CD8-positive, alpha-beta memory T cell (primary cell): Measurements from ENCODE around the gene ASAP3. TPM values are rescaled to one million over a fixed set of nuclear protein-coding genes. Genes with fewer than 3 reads are reported as not detected.

Source experiments
- CTCF ChIA-PET: fragments of 350-600 bp; sonication (Branson Sonifier 250); formaldehyde crosslinking; loops from one replicate; lab custom pipeline; 2021; ENCODE audit warnings: antibody characterized with exemption; lab: Charles Lee
- POLR2A ChIA-PET: fragments of 350-600 bp; sonication (Branson Sonifier 250); formaldehyde crosslinking; loops from one replicate; lab custom pipeline; 2021; ENCODE audit warnings: antibody characterized with exemption; lab: Charles Lee
- DNase-seq, 5 donors: peaks; one replicate each; pipeline versions ENCODE4 v3.0.0 to v3.0.0-alpha.2; 2020 to 2022; ENCODE audit warnings: mixed read lengths in 1 of 5
- H3K27ac ChIP-seq: one replicate; pipeline ENCODE4 v1.7.0; 2013; ENCODE audit warnings: low read depth, mild to moderate bottlenecking, low read length, moderate library complexity
- H3K27me3 ChIP-seq: 2 replicates; pipeline ENCODE4 v1.7.0; 2013; ENCODE audit warnings: low read length, mild to moderate bottlenecking; ENCODE audit not compliant: insufficient read depth, poor library complexity, severe bottlenecking
- H3K36me3 ChIP-seq: 2 replicates; pipeline ENCODE4 v1.7.0; 2013; ENCODE audit warnings: mild to moderate bottlenecking, low read length, moderate library complexity; ENCODE audit not compliant: insufficient read depth
- H3K4me1 ChIP-seq: 2 replicates; pipeline ENCODE4 v1.7.0; 2013; ENCODE audit warnings: mild to moderate bottlenecking, low read length, moderate library complexity; ENCODE audit not compliant: insufficient read depth
- H3K4me3 ChIP-seq: 2 replicates; pipeline ENCODE4 v1.7.0; 2013; ENCODE audit warnings: mild to moderate bottlenecking, low read length
- H3K9me3 ChIP-seq: 2 replicates; pipeline ENCODE4 v1.7.0; 2013; ENCODE audit warnings: mild to moderate bottlenecking, low read length
- H3K27ac Mint-ChIP-seq, 8 donors: one replicate each; pipeline ENCODE4 v1.8.0; 2020 to 2021; ENCODE audit warnings: mixed read lengths in 8 of 8, mild to moderate bottlenecking in 6 of 8, inconsistent platforms in 3 of 8, moderate library complexity in 3 of 8
- H3K27me3 Mint-ChIP-seq, 2 donors: one replicate each; pipeline ENCODE4 v1.8.0; 2020 to 2021; ENCODE audit warnings: mixed read lengths in 2 of 2, mild to moderate bottlenecking in 1 of 2, moderate library complexity in 1 of 2
- H3K36me3 Mint-ChIP-seq, 3 donors: one replicate each; pipeline ENCODE4 v1.8.0; 2020 to 2021; ENCODE audit warnings: mixed read lengths in 3 of 3, inconsistent platforms in 1 of 3, mild to moderate bottlenecking in 1 of 3
- H3K4me1 Mint-ChIP-seq, 3 donors: one replicate each; pipeline ENCODE4 v1.8.0; 2020 to 2021; ENCODE audit warnings: mixed read lengths in 3 of 3, inconsistent platforms in 1 of 3, mild to moderate bottlenecking in 1 of 3
- H3K4me3 Mint-ChIP-seq, 7 donors: one replicate each; pipeline ENCODE4 v1.8.0; 2020 to 2021; ENCODE audit warnings: mixed read lengths in 7 of 7, mild to moderate bottlenecking in 6 of 7, moderate library complexity in 4 of 7, inconsistent platforms in 2 of 7
- H3K9me3 Mint-ChIP-seq, 5 donors: one replicate each; pipeline ENCODE4 v1.8.0; 2020 to 2022; ENCODE audit warnings: mixed read lengths in 5 of 5, mild to moderate bottlenecking in 3 of 5, moderate library complexity in 2 of 5, inconsistent platforms in 1 of 5
- polyA plus RNA-seq: library from polyadenylated mRNA; unstranded; fragments of 300-500 nt; fragmentation: Illumina TruSeq; gene quantifications from one replicate; pipeline ENCODE4 v1.2.3, GENCODE V29; 2021
- total RNA-seq, 2 experiments: library from RNA; stranded (reverse); gene quantifications; one replicate each; pipeline ENCODE4 v1.2.3, GENCODE V29; 2021

ASAP3 gene
- total and polyA plus RNA-seq, 3 experiments from 2014 or later = 0.33 to 0.78 (median 0.62) TPM

GRCh38 chr1:23401313-23401712 lies 82.7 kb downstream of the ASAP3 start:
- Mint-ChIP-seq H3K9me3 (no peaks in the 10 kb centered on the region), H3K4me3 (no peak overlapping the region), H3K36me3 (peaks cover 0 to 4% (median 2%) of the 10 kb centered on the region in 3 donors), H3K4me1 (peaks cover 7 to 12% (median 12%) of the 10 kb centered on the region in 3 donors), H3K27me3 (no peaks in the 10 kb centered on the region), H3K27ac (no peak overlapping the region)
- no peaks in the 10 kb centered on the region for H3K36me3 ChIP-seq
- H3K4me3 ChIP-seq = no peak overlapping the region
- no peaks in the 10 kb centered on the region for H3K9me3 ChIP-seq
- POLR2A ChIA-PET = no interaction called here
- no peak overlapping the region for H3K27ac ChIP-seq
- peaks cover 5% of the 10 kb centered on the region for H3K4me1 ChIP-seq
- DNase-seq = peak in 1 of 5 donors; percentile 24
- no peaks in the 10 kb centered on the region for H3K27me3 ChIP-seq
- CTCF ChIA-PET = interaction anchor here (1.3 kb wide), 1 partner anchor 8 kb away, joined by 3 read pairs; no protein-coding TSS in a partner anchor

GRCh38 chr1:23400324-23401114 lies 83.5 kb downstream of the ASAP3 start:
- CTCF ChIA-PET = no interaction called here
- H3K36me3 ChIP-seq = no peaks in the 10 kb centered on the region
- POLR2A ChIA-PET = no interaction called here
- H3K27me3 ChIP-seq = no peaks in the 10 kb centered on the region
- no peak for DNase-seq
- no peak overlapping the region for H3K4me3 Mint-ChIP-seq
- peaks cover 0 to 7% (median 4%) of the 10 kb centered on the region in 3 donors for H3K36me3 Mint-ChIP-seq
- peaks cover 5% of the 10 kb centered on the region for H3K4me1 ChIP-seq
- no peak overlapping the region for H3K4me3 ChIP-seq
- H3K9me3 ChIP-seq = no peaks in the 10 kb centered on the region
- no peak overlapping the region for H3K27ac ChIP-seq
- H3K9me3 Mint-ChIP-seq = no peaks in the 10 kb centered on the region
- no peaks in the 10 kb centered on the region for H3K27me3 Mint-ChIP-seq
- H3K4me1 Mint-ChIP-seq = peaks cover 7 to 12% (median 12%) of the 10 kb centered on the region in 3 donors
- peak overlapping the region in 1 of 8 donors; percentile 1 for H3K27ac Mint-ChIP-seq

GRCh38 chr1:23399229-23399628 lies 84.8 kb downstream of the ASAP3 start:
- Mint-ChIP-seq H3K27ac (no peak overlapping the region), H3K4me1 (peaks cover 5 to 10% (median 9%) of the 10 kb centered on the region in 3 donors), H3K4me3 (no peak overlapping the region), H3K36me3 (peaks cover 0 to 9% (median 4%) of the 10 kb centered on the region in 3 donors), H3K9me3 (no peaks in the 10 kb centered on the region), H3K27me3 (peaks cover 0 to under 1% of the 10 kb centered on the region in 2 donors)
- POLR2A ChIA-PET = no interaction called here
- DNase-seq = no peak
- no peaks in the 10 kb centered on the region for H3K36me3 ChIP-seq
- H3K4me3 ChIP-seq = no peak overlapping the region
- H3K9me3 ChIP-seq = no peaks in the 10 kb centered on the region
- no peak overlapping the region for H3K27ac ChIP-seq
- peaks cover 3% of the 10 kb centered on the region for H3K4me1 ChIP-seq
- H3K27me3 ChIP-seq = no peaks in the 10 kb centered on the region
- CTCF ChIA-PET = no interaction called here

GRCh38 chr1:23397908-23398307 lies 86.1 kb downstream of the ASAP3 start:
- no peak overlapping the region for H3K27ac ChIP-seq
- no peaks in the 10 kb centered on the region for H3K27me3 ChIP-seq
- Mint-ChIP-seq H3K27ac (no peak overlapping the region), H3K9me3 (no peaks in the 10 kb centered on the region), H3K36me3 (peaks cover 0 to 9% (median 4%) of the 10 kb centered on the region in 3 donors), H3K4me1 (no peaks in the 10 kb centered on the region), H3K27me3 (peaks cover 0 to 1% of the 10 kb centered on the region in 2 donors), H3K4me3 (no peak overlapping the region)
- no peak for DNase-seq
- no peaks in the 10 kb centered on the region for H3K36me3 ChIP-seq
- H3K9me3 ChIP-seq = no peaks in the 10 kb centered on the region
- H3K4me3 ChIP-seq = no peak overlapping the region
- ChIA-PET POLR2A (no interaction called here), CTCF (no interaction called here)
- H3K4me1 ChIP-seq = no peaks in the 10 kb centered on the region

GRCh38 chr1:23396380-23396779 lies 87.6 kb downstream of the ASAP3 start:
- Mint-ChIP-seq H3K9me3 (no peaks in the 10 kb centered on the region), H3K27me3 (peaks cover 0 to 1% of the 10 kb centered on the region in 2 donors), H3K4me1 (no peaks in the 10 kb centered on the region), H3K36me3 (peaks cover 0 to 8% (median 2%) of the 10 kb centered on the region in 3 donors), H3K4me3 (no peak overlapping the region), H3K27ac (no peak overlapping the region)
- Histone ChIP-seq H3K4me1 (no peaks in the 10 kb centered on the region), H3K27ac (no peak overlapping the region), H3K27me3 (no peaks in the 10 kb centered on the region), H3K4me3 (no peak overlapping the region), H3K36me3 (no peaks in the 10 kb centered on the region), H3K9me3 (no peaks in the 10 kb centered on the region)
- CTCF ChIA-PET = no interaction called here
- POLR2A ChIA-PET = no interaction called here
- no peak for DNase-seq

- Histone ChIP-seq H3K27ac (no peak overlapping the region), H3K9me3 (no peaks in the 10 kb centered on the region), H3K27me3 (no peaks in the 10 kb centered on the region), H3K4me3 (no peak overlapping the region), H3K36me3 (no peaks in the 10 kb centered on the region), H3K4me1 (no peaks in the 10 kb centered on the region)
- ChIA-PET POLR2A (no interaction called here), CTCF (no interaction called here)
- no peak overlapping the region for H3K4me3 Mint-ChIP-seq
- no peaks in the 10 kb centered on the region for H3K9me3 Mint-ChIP-seq
- H3K36me3 Mint-ChIP-seq = peaks cover 0 to 8% (median 2%) of the 10 kb centered on the region in 3 donors
- peak overlapping the region in 3 of 8 donors; percentile 18 to 73 (median 57) for H3K27ac Mint-ChIP-seq
- DNase-seq = no peak
- no peaks in the 10 kb centered on the region for H3K4me1 Mint-ChIP-seq
- H3K27me3 Mint-ChIP-seq = peaks cover 0 to 1% of the 10 kb centered on the region in 2 donors
Observed at GRCh38 chr1:23395849-23396248, 88.1 kb downstream of the ASAP3 start.

GRCh38 chr1:23395154-23395724 lies 88.7 kb downstream of the ASAP3 start:
- no peak overlapping the region for H3K4me3 Mint-ChIP-seq
- no peaks in the 10 kb centered on the region for H3K27me3 ChIP-seq
- ChIA-PET POLR2A (no interaction called here), CTCF (no interaction called here)
- peaks cover 0 to 8% (median 2%) of the 10 kb centered on the region in 3 donors for H3K36me3 Mint-ChIP-seq
- H3K27me3 Mint-ChIP-seq = peaks cover 0 to 1% of the 10 kb centered on the region in 2 donors
- H3K36me3 ChIP-seq = no peaks in the 10 kb centered on the region
- H3K4me3 ChIP-seq = no peak overlapping the region
- H3K4me1 Mint-ChIP-seq = no peaks in the 10 kb centered on the region
- no peak overlapping the region for H3K27ac Mint-ChIP-seq
- no peaks in the 10 kb centered on the region for H3K9me3 Mint-ChIP-seq
- H3K4me1 ChIP-seq = no peaks in the 10 kb centered on the region
- no peak for DNase-seq
- no peak overlapping the region for H3K27ac ChIP-seq
- H3K9me3 ChIP-seq = no peaks in the 10 kb centered on the region

GRCh38 chr1:23394684-23395083 lies 89.3 kb downstream of the ASAP3 start:
- Histone ChIP-seq H3K4me3 (no peak overlapping the region), H3K27me3 (no peaks in the 10 kb centered on the region), H3K27ac (no peak overlapping the region), H3K4me1 (no peaks in the 10 kb centered on the region), H3K9me3 (no peaks in the 10 kb centered on the region), H3K36me3 (no peaks in the 10 kb centered on the region)
- Mint-ChIP-seq H3K36me3 (peaks cover 0 to 8% (median 2%) of the 10 kb centered on the region in 3 donors), H3K27ac (no peak overlapping the region), H3K4me3 (no peak overlapping the region), H3K4me1 (no peaks in the 10 kb centered on the region), H3K27me3 (peaks cover 0 to 3% of the 10 kb centered on the region in 2 donors), H3K9me3 (no peaks in the 10 kb centered on the region)
- CTCF ChIA-PET = interaction anchor here (0.8 kb wide), 1 partner anchor 9 kb away, joined by 3 read pairs; no protein-coding TSS in a partner anchor
- DNase-seq = no peak
- POLR2A ChIA-PET = no interaction called here
